Hematopoietic multipotent progenitor cell treated with erythropoietin and hydrocortisone succinate and interleukin-3 and kit ligand, for 6 days (in vitro differentiated cells): Measurements from ENCODE around the gene UCK2.
A peak's percentile ranks its signal among the peaks of the same experiment; 100 is the strongest.

Experiments used
- DNase-seq: peaks from one replicate; pipeline ENCODE4 v3.0.0-alpha.2; 2015

The UCK2 gene

GRCh38 chr1:165907256-165907857 lies 79.9 kb downstream of the UCK2 start:
- DNase-seq: no peak

- no peak for DNase-seq
Observed at GRCh38 chr1:165910764-165911421, 83.5 kb downstream of the UCK2 start.

GRCh38 chr1:165911609-165912281 lies 84.3 kb downstream of the UCK2 start:
- DNase-seq: no peak

- no peak for DNase-seq
Observed at GRCh38 chr1:165912638-165913037, 85.2 kb downstream of the UCK2 start.

GRCh38 chr1:165914136-165914798 lies 86.9 kb downstream of the UCK2 start:
- DNase-seq: peak; percentile 87

- no peak for DNase-seq
Observed at GRCh38 chr1:165915480-165915879, 88.1 kb downstream of the UCK2 start.

- DNase-seq: peak; percentile 73
Observed at GRCh38 chr1:165915932-165916348, 88.5 kb downstream of the UCK2 start.

GRCh38 chr1:165917166-165917565 lies 89.8 kb downstream of the UCK2 start:
- DNase-seq: no peak

GRCh38 chr1:165924117-165924516 lies 96.7 kb downstream of the UCK2 start:
- peak; percentile 52 for DNase-seq

- DNase-seq: peak; percentile 33
Observed at GRCh38 chr1:165925498-165926079, 98.2 kb downstream of the UCK2 start.

- DNase-seq: no peak
Observed at GRCh38 chr1:165927169-165927568, 99.8 kb downstream of the UCK2 start.

GRCh38 chr1:165928075-165928731 lies 100.8 kb downstream of the UCK2 start:
- peak; percentile 79 for DNase-seq

GRCh38 chr1:165930961-165931360 lies 103.5 kb downstream of the UCK2 start:
- no peak for DNase-seq

GRCh38 chr1:165933446-165934170 lies 106.2 kb downstream of the UCK2 start:
- DNase-seq: no peak

GRCh38 chr1:165936542-165936941 lies 109.1 kb downstream of the UCK2 start:
- no peak for DNase-seq

- DNase-seq: no peak
Observed at GRCh38 chr1:165937829-165938228, 110.4 kb downstream of the UCK2 start.

- no peak for DNase-seq
Observed at GRCh38 chr1:165938844-165939243, 111.4 kb downstream of the UCK2 start.

GRCh38 chr1:165941531-165941930 lies 114.1 kb downstream of the UCK2 start:
- no peak for DNase-seq

- no peak for DNase-seq
Observed at GRCh38 chr1:165942062-165942461, 114.6 kb downstream of the UCK2 start.

GRCh38 chr1:165942927-165943597 lies 115.6 kb downstream of the UCK2 start:
- DNase-seq: no peak

- no peak for DNase-seq
Observed at GRCh38 chr1:165945911-165946310, 118.5 kb downstream of the UCK2 start.
